Left forelimb (tissue), 1 donor: ENCODE results near the gene CPNE1.

Experiments used
- DNase-seq: peaks from one replicate; pipeline ENCODE4 v3.0.0-alpha.2; 2018; ENCODE audit warnings: low spot score

CPNE1 gene

GRCh38 chr20:35653893-35654292 lies 10.8 kb downstream of the CPNE1 start:
- no peak for DNase-seq

- DNase-seq, result no peak
Observed at GRCh38 chr20:35653430-35653734, 11.3 kb downstream of the CPNE1 start.

- DNase-seq, result no peak
Observed at GRCh38 chr20:35652641-35653429, 11.9 kb downstream of the CPNE1 start.

GRCh38 chr20:35651958-35652357 lies 12.7 kb downstream of the CPNE1 start:
- DNase-seq, result no peak

GRCh38 chr20:35650632-35651031 lies 14.1 kb downstream of the CPNE1 start:
- DNase-seq, result no peak

- DNase-seq, result no peak
Observed at GRCh38 chr20:35648836-35649235, 15.9 kb downstream of the CPNE1 start.

- no peak for DNase-seq
Observed at GRCh38 chr20:35644806-35645205, 19.9 kb downstream of the CPNE1 start.

- no peak for DNase-seq
Observed at GRCh38 chr20:35643045-35643444, 21.7 kb downstream of the CPNE1 start.

- no peak for DNase-seq
Observed at GRCh38 chr20:35641743-35642142, 23.0 kb downstream of the CPNE1 start.

- no peak for DNase-seq
Observed at GRCh38 chr20:35640724-35641123, 24.0 kb downstream of the CPNE1 start.

- no peak for DNase-seq
Observed at GRCh38 chr20:35638751-35639150, 25.9 kb downstream of the CPNE1 start.

GRCh38 chr20:35637276-35637675 lies 27.4 kb downstream of the CPNE1 start:
- DNase-seq, result no peak

GRCh38 chr20:35636095-35636494 lies 28.6 kb downstream of the CPNE1 start:
- no peak for DNase-seq

GRCh38 chr20:35635652-35636051 lies 29.0 kb downstream of the CPNE1 start:
- no peak for DNase-seq

GRCh38 chr20:35632539-35633115 lies 32.1 kb downstream of the CPNE1 start:
- no peak for DNase-seq

- no peak for DNase-seq
Observed at GRCh38 chr20:35630636-35631035, 34.1 kb downstream of the CPNE1 start.

- no peak for DNase-seq
Observed at GRCh38 chr20:35629427-35630145, 35.1 kb downstream of the CPNE1 start.

- no peak for DNase-seq
Observed at GRCh38 chr20:35627121-35627520, 37.6 kb downstream of the CPNE1 start.

GRCh38 chr20:35626386-35627001 lies 38.2 kb downstream of the CPNE1 start:
- no peak for DNase-seq

- no peak for DNase-seq
Observed at GRCh38 chr20:35625584-35626385, 38.9 kb downstream of the CPNE1 start.

GRCh38 chr20:35621560-35621946 lies 43.1 kb downstream of the CPNE1 start:
- no peak for DNase-seq
